ENCODE measurements around the gene YY1. TPM values are rescaled to one million over a fixed set of nuclear protein-coding genes. Genes with fewer than 3 reads are reported as not detected.

Gene YY1
- total RNA-seq, 1 donor from 2014 or later = 89.0 TPM

GRCh38 chr14:100274250-100274649 is 35.3 kb downstream of the YY1 start:
- H3K36me3 Mint-ChIP-seq = peaks cover 4% of the 10 kb centered on the region
- no peaks in the 10 kb centered on the region for H3K9me3 Mint-ChIP-seq
- peaks cover 10% of the 10 kb centered on the region for H3K4me1 Mint-ChIP-seq
- TF ChIP-seq CTCF (IDR thresholded peaks at IDR 0.05; ENCODE audit: unreplicated experiment) = no peak
- no peak for DNase-seq (ENCODE audit: low spot score in 2 of 2, unreplicated experiment in 2 of 2)
- no peak overlapping the region for H3K27ac Mint-ChIP-seq
- H3K4me3 Mint-ChIP-seq = no peak overlapping the region
- no peaks in the 10 kb centered on the region for H3K27me3 Mint-ChIP-seq (ENCODE audit: low read depth)

GRCh38 chr14:100275214-100275613 is 36.3 kb downstream of the YY1 start:
- no peak overlapping the region for H3K4me3 Mint-ChIP-seq
- peaks cover 10% of the 10 kb centered on the region for H3K4me1 Mint-ChIP-seq
- no peak for TF ChIP-seq CTCF (IDR thresholded peaks at IDR 0.05; ENCODE audit: unreplicated experiment)
- DNase-seq (ENCODE audit: low spot score in 2 of 2, unreplicated experiment in 2 of 2) = no peak
- peaks cover 4% of the 10 kb centered on the region for H3K36me3 Mint-ChIP-seq
- no peaks in the 10 kb centered on the region for H3K9me3 Mint-ChIP-seq
- H3K27me3 Mint-ChIP-seq (ENCODE audit: low read depth) = no peaks in the 10 kb centered on the region
- H3K27ac Mint-ChIP-seq = peak overlapping the region; percentile 35

- H3K9me3 Mint-ChIP-seq = no peaks in the 10 kb centered on the region
- no peak for TF ChIP-seq CTCF (IDR thresholded peaks at IDR 0.05; ENCODE audit: unreplicated experiment)
- H3K27ac Mint-ChIP-seq = peak overlapping the region; percentile 50
- H3K36me3 Mint-ChIP-seq = no peaks in the 10 kb centered on the region
- no peak overlapping the region for H3K4me3 Mint-ChIP-seq
- peaks cover 3% of the 10 kb centered on the region for H3K4me1 Mint-ChIP-seq
- no peaks in the 10 kb centered on the region for H3K27me3 Mint-ChIP-seq (ENCODE audit: low read depth)
- DNase-seq (ENCODE audit: low spot score in 2 of 2, unreplicated experiment in 2 of 2) = no peak
Measured at GRCh38 chr14:100278702-100279101, 39.8 kb downstream of the YY1 start.

GRCh38 chr14:100279133-100279532 is 40.2 kb downstream of the YY1 start:
- no peak for DNase-seq (ENCODE audit: low spot score in 2 of 2, unreplicated experiment in 2 of 2)
- Mint-ChIP-seq H3K4me1 (peaks cover 3% of the 10 kb centered on the region), H3K27me3 (ENCODE audit: low read depth) (no peaks in the 10 kb centered on the region), H3K36me3 (no peaks in the 10 kb centered on the region), H3K27ac (no peak overlapping the region), H3K9me3 (no peaks in the 10 kb centered on the region), H3K4me3 (no peak overlapping the region)
- TF ChIP-seq CTCF (IDR thresholded peaks at IDR 0.05; ENCODE audit: unreplicated experiment) = no peak

GRCh38 chr14:100279563-100279962 is 40.6 kb downstream of the YY1 start:
- Mint-ChIP-seq H3K4me3 (no peak overlapping the region), H3K27me3 (ENCODE audit: low read depth) (no peaks in the 10 kb centered on the region), H3K4me1 (peaks cover 6% of the 10 kb centered on the region), H3K27ac (no peak overlapping the region), H3K36me3 (no peaks in the 10 kb centered on the region), H3K9me3 (no peaks in the 10 kb centered on the region)
- DNase-seq (ENCODE audit: low spot score in 2 of 2, unreplicated experiment in 2 of 2) = no peak
- no peak for TF ChIP-seq CTCF (IDR thresholded peaks at IDR 0.05; ENCODE audit: unreplicated experiment)

Data from mesothelial cell of epicardium (in vitro differentiated cells).